PC-9 (cell line): ENCODE data around the gene BCAP29. TPM values are rescaled to one million over a fixed set of nuclear protein-coding genes. Genes with fewer than 3 reads are reported as not detected.
"Not testable (repeated sequence)": the region's sequence is repeated elsewhere in the genome, so short reads cannot be mapped to it uniquely, and the experiment has no call there.

Experiments
- BruUV-seq: library from RNA; stranded (reverse); fragments of 400-500 nt; replicated peaks from 2 replicates; lab custom pipeline; 2021; lab: Mats Ljungman, UMichigan
- CTCF ChIA-PET: fragments of 300-600 bp; sonication (Branson Sonifier 250); formaldehyde crosslinking; loops from one replicate; lab custom pipeline; 2022; ENCODE audit warnings: antibody characterized with exemption; lab: Charles Lee
- POLR2A ChIA-PET: fragments of 300-600 bp; sonication (Branson Sonifier 250); formaldehyde crosslinking; loops from one replicate; lab custom pipeline; 2022; ENCODE audit warnings: antibody characterized with exemption; ENCODE audit not compliant: unreplicated experiment; lab: Charles Lee
- DNase-seq, 2 experiments: peaks; one replicate each; pipeline versions ENCODE4 v3.0.0 to v3.0.0-alpha.2; 2015 to 2022; ENCODE audit warnings: mixed read lengths in 1 of 2
- H2AFZ ChIP-seq: fragments of 200-600 bp; sonication (generic); 2 replicates; pipeline ENCODE4 v1.8.1; 2017; ENCODE audit warnings: antibody characterized with exemption
- H3F3A ChIP-seq: fragments of 200-600 bp; sonication (generic); 2 replicates; pipeline ENCODE4 v1.8.1; 2017; ENCODE audit warnings: antibody characterized with exemption, mild to moderate bottlenecking, low read depth; ENCODE audit not compliant: insufficient read depth
- H3K27ac ChIP-seq: fragments of 200-600 bp; sonication (generic); 2 replicates; pipeline ENCODE4 v1.6.1; 2016; ENCODE audit warnings: mixed run types
- H3K27me3 ChIP-seq: fragments of 200-600 bp; sonication (generic); 2 replicates; pipeline ENCODE4 v1.6.1; 2016; ENCODE audit warnings: low read depth, mixed run types; ENCODE audit not compliant: insufficient read depth
- H3K36me3 ChIP-seq: fragments of 200-600 bp; sonication (generic); 2 replicates; pipeline ENCODE4 v1.6.1; 2016; ENCODE audit warnings: low read depth, mixed run types
- H3K4me1 ChIP-seq: fragments of 200-600 bp; sonication (generic); replicated peaks from 2 replicates; pipeline ENCODE4 v1.6.1; 2016; ENCODE audit warnings: mixed run types; ENCODE audit not compliant: insufficient read depth
- H3K4me2 ChIP-seq: fragments of 200-600 bp; sonication (generic); 2 replicates; pipeline ENCODE4 v1.6.1; 2017; ENCODE audit warnings: mixed run types
- H3K4me3 ChIP-seq: fragments of 200-600 bp; sonication (generic); 2 replicates; pipeline ENCODE4 v1.6.1; 2016; ENCODE audit warnings: mixed run types
- H3K79me2 ChIP-seq: fragments of 200-600 bp; sonication (generic); 2 replicates; pipeline ENCODE4 v1.6.1; 2017; ENCODE audit warnings: low read depth, mixed run types
- H3K9me2 ChIP-seq: fragments of 200-600 bp; sonication (generic); 2 replicates; pipeline ENCODE4 v1.8.1; 2017; ENCODE audit warnings: mild to moderate bottlenecking; ENCODE audit not compliant: insufficient read depth
- H3K9me3 ChIP-seq: fragments of 200-600 bp; sonication (generic); 2 replicates; pipeline ENCODE4 v1.8.1; 2016; ENCODE audit warnings: low read depth; ENCODE audit not compliant: insufficient read depth
- H4K20me1 ChIP-seq: fragments of 200-600 bp; sonication (generic); 2 replicates; pipeline ENCODE4 v1.8.1; 2017; ENCODE audit not compliant: insufficient read depth
- EZH2 ChIP-seq: fragments of 200-600 bp; sonication (generic); IDR thresholded peaks from 2 replicates; pipeline ENCODE4 v1.8.0; 2017; ENCODE audit warnings: antibody characterized with exemption, low read depth
- intact Hi-C: fragments of 100-400 bp; cut with micrococcal nuclease; formaldehyde crosslinking; loops from one replicate; pipeline ENCODE4 v1.10.0; 2022; ENCODE audit not compliant: unreplicated experiment
- total RNA-seq: library from RNA; stranded (reverse); gene quantifications from 2 replicates; pipeline ENCODE4 v1.2.3, GENCODE V29; 2021
- TF ChIP-seq, protein P1 (sequence below): fragments of 200-600 bp; sonication (generic); conservative IDR thresholded peaks from 2 replicates; pipeline ENCODE4 v1.6.1; 2017; ENCODE audit warnings: mixed run types, antibody characterized with exemption, mild to moderate bottlenecking, moderate library complexity

BCAP29 gene
- total RNA-seq, 1 experiment from 2014 or later: 58.3 TPM

DNA sequence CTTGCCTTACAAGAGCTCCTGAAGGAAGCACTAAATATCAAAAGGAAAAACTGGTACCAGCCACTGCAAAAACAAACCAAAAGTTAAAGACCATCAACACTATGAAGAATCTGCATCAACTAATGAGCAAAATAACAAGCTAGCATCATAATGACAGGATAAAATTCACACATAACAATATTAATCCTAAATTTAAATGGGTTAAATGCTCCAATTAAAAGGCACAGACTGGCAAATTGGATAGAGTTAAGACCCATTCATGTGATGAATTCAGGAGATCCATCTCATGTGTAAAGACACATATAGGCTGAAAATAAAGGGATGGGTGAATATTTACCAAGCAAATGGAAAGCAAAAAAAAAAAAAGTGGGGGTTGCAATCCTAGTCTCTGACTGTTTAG lies 45.9 kb upstream of the BCAP29 start:
- H4K20me1 ChIP-seq: no peaks in the 10 kb centered on the region
- peaks cover under 1% of the 10 kb centered on the region; the same call in 1 of the 2 replicates for H3K4me1 ChIP-seq
- BruUV-seq: no TSS peak
- H3F3A ChIP-seq: no peaks in the 10 kb centered on the region
- no peak for DNase-seq
- 0 out of 2 replicates have a peak, but pooled peaks cover 4% of the 10 kb centered on the region for H3K36me3 ChIP-seq
- no peaks in the 10 kb centered on the region for H3K9me2 ChIP-seq
- no peak for TF ChIP-seq EZH2
- TF ChIP-seq, protein P1, sequence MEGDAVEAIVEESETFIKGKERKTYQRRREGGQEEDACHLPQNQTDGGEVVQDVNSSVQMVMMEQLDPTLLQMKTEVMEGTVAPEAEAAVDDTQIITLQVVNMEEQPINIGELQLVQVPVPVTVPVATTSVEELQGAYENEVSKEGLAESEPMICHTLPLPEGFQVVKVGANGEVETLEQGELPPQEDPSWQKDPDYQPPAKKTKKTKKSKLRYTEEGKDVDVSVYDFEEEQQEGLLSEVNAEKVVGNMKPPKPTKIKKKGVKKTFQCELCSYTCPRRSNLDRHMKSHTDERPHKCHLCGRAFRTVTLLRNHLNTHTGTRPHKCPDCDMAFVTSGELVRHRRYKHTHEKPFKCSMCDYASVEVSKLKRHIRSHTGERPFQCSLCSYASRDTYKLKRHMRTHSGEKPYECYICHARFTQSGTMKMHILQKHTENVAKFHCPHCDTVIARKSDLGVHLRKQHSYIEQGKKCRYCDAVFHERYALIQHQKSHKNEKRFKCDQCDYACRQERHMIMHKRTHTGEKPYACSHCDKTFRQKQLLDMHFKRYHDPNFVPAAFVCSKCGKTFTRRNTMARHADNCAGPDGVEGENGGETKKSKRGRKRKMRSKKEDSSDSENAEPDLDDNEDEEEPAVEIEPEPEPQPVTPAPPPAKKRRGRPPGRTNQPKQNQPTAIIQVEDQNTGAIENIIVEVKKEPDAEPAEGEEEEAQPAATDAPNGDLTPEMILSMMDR: no peak
- H3K27ac ChIP-seq: no peak overlapping the region
- CTCF ChIA-PET: no interaction called here
- no peak overlapping the region for H3K4me2 ChIP-seq
- intact Hi-C loops: no loop called here
- POLR2A ChIA-PET: interaction anchor here (0.7 kb wide), 1 partner anchor 15 kb away, joined by 5 read pairs; no protein-coding TSS in a partner anchor
- H2AFZ ChIP-seq: no peak overlapping the region
- H3K27me3 ChIP-seq: no peaks in the 10 kb centered on the region
- no peaks in the 10 kb centered on the region for H3K9me3 ChIP-seq
- peaks cover 7% of the 10 kb centered on the region; the same call in 1 of the 2 replicates for H3K79me2 ChIP-seq
- H3K4me3 ChIP-seq: no peak overlapping the region

DNA sequence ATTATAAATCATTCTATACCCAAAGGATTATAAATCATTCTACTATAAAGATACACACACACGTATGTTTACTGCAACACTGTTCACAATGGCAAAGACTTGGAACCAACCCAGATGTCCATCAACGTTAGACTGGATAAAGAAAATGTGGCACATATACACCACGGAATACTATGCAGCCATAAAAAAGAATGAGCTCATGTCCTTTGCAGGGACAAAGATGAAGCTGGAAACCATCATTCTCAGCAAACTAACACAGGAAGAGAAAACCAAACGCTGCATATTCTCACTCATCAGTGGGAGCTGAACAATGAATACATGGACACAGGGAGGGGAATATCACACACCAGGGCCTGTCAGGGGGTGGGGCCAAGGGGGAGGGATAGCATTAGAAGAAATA lies 42.8 kb upstream of the BCAP29 start:
- H3F3A ChIP-seq, H2AFZ ChIP-seq, H3K4me2 ChIP-seq, H3K9me2 ChIP-seq, H3K36me3 ChIP-seq, BruUV-seq, H3K79me2 ChIP-seq, H3K27ac ChIP-seq, H4K20me1 ChIP-seq, H3K9me3 ChIP-seq, CTCF ChIA-PET, DNase-seq, H3K27me3 ChIP-seq, H3K4me1 ChIP-seq, intact Hi-C loops, POLR2A ChIA-PET, H3K4me3 ChIP-seq: not testable (repeated sequence)

GRCh38 chr7:107538001-107538400 lies 42.0 kb upstream of the BCAP29 start:
- CTCF ChIA-PET: no interaction called here
- Histone ChIP-seq H3K9me3 (no peaks in the 10 kb centered on the region), H3F3A (no peaks in the 10 kb centered on the region), H3K36me3 (0 out of 2 replicates have a peak, but pooled peaks cover 4% of the 10 kb centered on the region), H3K4me3 (no peak overlapping the region), H2AFZ (no peak overlapping the region), H3K9me2 (no peaks in the 10 kb centered on the region), H4K20me1 (no peaks in the 10 kb centered on the region), H3K4me2 (no peak overlapping the region), H3K79me2 (peaks cover 7% of the 10 kb centered on the region; the same call in 1 of the 2 replicates), H3K27me3 (no peaks in the 10 kb centered on the region), H3K4me1 (no peaks in the 10 kb centered on the region), H3K27ac (no peak overlapping the region)
- POLR2A ChIA-PET: no interaction called here
- DNase-seq: no peak
- no TSS peak for BruUV-seq
- intact Hi-C loops: no loop called here
- no peak for TF ChIP-seq EZH2
- TF ChIP-seq, protein P1: no peak
